H9 (cell line): Measurements from ENCODE around the gene TRAK1. TPM values are rescaled to one million over a fixed set of nuclear protein-coding genes. Genes with fewer than 3 reads are reported as not detected.

Experiments used
- DNase-seq: peaks from one replicate; pipeline ENCODE4 v3.0.0-alpha.2; 2017
- H2AFZ ChIP-seq: one replicate; pipeline ENCODE4 v1.6.1; 2013; ENCODE audit warnings: mild to moderate bottlenecking, low read length, control low read depth, moderate library complexity
- H2AK5ac ChIP-seq: 2 replicates; pipeline ENCODE4 v1.6.1; 2013; ENCODE audit warnings: low read length, control low read depth, mixed read lengths; ENCODE audit not compliant: insufficient read length
- H2BK120ac ChIP-seq: one replicate; pipeline ENCODE4 v1.6.1; 2013; ENCODE audit warnings: low read depth, mild to moderate bottlenecking, low read length, control low read depth, inconsistent platforms; ENCODE audit not compliant: poor library complexity, severe bottlenecking
- H2BK12ac ChIP-seq: 2 replicates; pipeline ENCODE4 v1.6.1; 2013; ENCODE audit warnings: low read length, control low read depth, mixed read lengths, low read depth; ENCODE audit not compliant: insufficient read length
- H2BK15ac ChIP-seq: 2 replicates; pipeline ENCODE4 v1.6.1; 2013; ENCODE audit warnings: low read depth, low read length, control low read depth
- H2BK20ac ChIP-seq: one replicate; pipeline ENCODE4 v1.6.1; 2013; ENCODE audit warnings: low read depth, mild to moderate bottlenecking, low read length, control low read depth, inconsistent platforms; ENCODE audit not compliant: poor library complexity, severe bottlenecking
- H2BK5ac ChIP-seq: 2 replicates; pipeline ENCODE4 v1.6.1; 2013; ENCODE audit warnings: low read length, control low read depth, mixed read lengths; ENCODE audit not compliant: insufficient read length
- H3K14ac ChIP-seq: 2 replicates; pipeline ENCODE4 v1.6.1; 2013; ENCODE audit warnings: low read length, control low read depth; ENCODE audit not compliant: insufficient read depth
- H3K18ac ChIP-seq: 2 replicates; pipeline ENCODE4 v1.6.1; 2013; ENCODE audit warnings: low read depth, mild to moderate bottlenecking, mixed read lengths, low read length, control low read depth; ENCODE audit not compliant: insufficient read length
- H3K23ac ChIP-seq: 2 replicates; pipeline ENCODE4 v1.6.1; 2013; ENCODE audit warnings: low read length, control low read depth, mixed read lengths, low read depth; ENCODE audit not compliant: insufficient read length
- H3K23me2 ChIP-seq: 2 replicates; pipeline ENCODE4 v1.6.1; 2013; ENCODE audit warnings: low read depth, mild to moderate bottlenecking, mixed read lengths, low read length, control low read depth; ENCODE audit not compliant: insufficient read length, poor library complexity, severe bottlenecking
- H3K27ac ChIP-seq: 2 replicates; pipeline ENCODE4 v1.5.1; 2013; ENCODE audit warnings: low read length, control low read depth, mixed read lengths, low read depth; ENCODE audit not compliant: insufficient read length
- H3K27me3 ChIP-seq: 2 replicates; pipeline ENCODE4 v1.6.1; 2013; ENCODE audit warnings: low read length, control low read depth, inconsistent platforms; ENCODE audit not compliant: insufficient read depth
- H3K4ac ChIP-seq: 2 replicates; pipeline ENCODE4 v1.6.1; 2013; ENCODE audit warnings: low read depth, mild to moderate bottlenecking, control low read depth, inconsistent platforms, low read length, moderate library complexity
- H3K4me1 ChIP-seq: 2 replicates; pipeline ENCODE4 v1.6.1; 2013; ENCODE audit warnings: low read length, control low read depth, inconsistent platforms; ENCODE audit not compliant: insufficient read depth
- H3K4me2 ChIP-seq: 2 replicates; pipeline ENCODE4 v1.6.1; 2013; ENCODE audit warnings: low read length, control low read depth, mixed read lengths; ENCODE audit not compliant: insufficient read length, insufficient read depth
- H3K56ac ChIP-seq: 2 replicates; pipeline ENCODE4 v1.6.1; 2013; ENCODE audit warnings: low read depth, mild to moderate bottlenecking, mixed read lengths, low read length, control low read depth; ENCODE audit not compliant: insufficient read length
- H3K79me1 ChIP-seq: 2 replicates; pipeline ENCODE4 v1.6.1; 2013; ENCODE audit warnings: low read depth, mild to moderate bottlenecking, moderate library complexity, low read length, control low read depth, inconsistent platforms; ENCODE audit not compliant: insufficient read depth, poor library complexity, severe bottlenecking
- H3K79me2 ChIP-seq: 2 replicates; pipeline ENCODE4 v1.6.1; 2013; ENCODE audit warnings: low read length, control low read depth, inconsistent platforms; ENCODE audit not compliant: insufficient read depth
- H3K9ac ChIP-seq: 2 replicates; pipeline ENCODE4 v1.6.1; 2013; ENCODE audit warnings: low read length, control low read depth, mixed read lengths; ENCODE audit not compliant: insufficient read length; ENCODE audit errors: extremely low read depth
- H3K9me3 ChIP-seq: one replicate; pipeline ENCODE4 v1.6.1; 2013; ENCODE audit warnings: low read depth, low read length, inconsistent platforms; ENCODE audit not compliant: control insufficient read depth
- H3T11ph ChIP-seq: one replicate; pipeline ENCODE4 v1.6.1; 2013; ENCODE audit warnings: mild to moderate bottlenecking, low read length, control low read depth, inconsistent platforms
- H4K20me1 ChIP-seq: one replicate; pipeline ENCODE4 v1.6.1; 2013; ENCODE audit not compliant: control insufficient read depth, insufficient read length, insufficient read depth
- H4K5ac ChIP-seq: 2 replicates; pipeline ENCODE4 v1.6.1; 2013; ENCODE audit warnings: low read depth, mild to moderate bottlenecking, mixed read lengths, low read length, control low read depth; ENCODE audit not compliant: insufficient read length
- H4K8ac ChIP-seq: replicated peaks from 2 replicates; pipeline ENCODE4 v1.6.1; 2013; ENCODE audit warnings: low read length, control low read depth, mixed read lengths, low read depth; ENCODE audit not compliant: insufficient read length
- H4K91ac ChIP-seq: 2 replicates; pipeline ENCODE4 v1.6.1; 2013; ENCODE audit warnings: low read depth, mild to moderate bottlenecking, moderate library complexity, mixed read lengths, low read length, control low read depth; ENCODE audit not compliant: insufficient read length
- H3K27ac Mint-ChIP-seq, 3 experiments: 2 replicates in 2 of 3; 3 replicates in 1 of 3; pipeline ENCODE4 v1.8.0; 2020 to 2021; ENCODE audit warnings: mixed read lengths in 3 of 3, mild to moderate bottlenecking in 1 of 3, moderate library complexity in 1 of 3
- H3K27me3 Mint-ChIP-seq: 2 replicates; pipeline ENCODE4 v1.8.0; 2021; ENCODE audit warnings: low read depth, mild to moderate bottlenecking, moderate library complexity, mixed read lengths
- H3K36me3 Mint-ChIP-seq, 3 experiments: 2 replicates in 2 of 3; 3 replicates in 1 of 3; pipeline ENCODE4 v1.8.0; 2020 to 2021; ENCODE audit warnings: low read depth in 3 of 3, mixed read lengths in 3 of 3; ENCODE audit not compliant: insufficient read depth in 1 of 3
- H3K4me1 Mint-ChIP-seq, 2 experiments: 2 replicates each; pipeline ENCODE4 v1.8.0; 2020; ENCODE audit warnings: mixed read lengths in 2 of 2
- H3K4me3 Mint-ChIP-seq, 2 experiments: 2 replicates in 1 of 2; 3 replicates in 1 of 2; pipeline ENCODE4 v1.8.0; 2020 to 2021; ENCODE audit warnings: mild to moderate bottlenecking in 2 of 2, mixed read lengths in 2 of 2, moderate library complexity in 1 of 2
- H3K9me3 Mint-ChIP-seq, 2 experiments: 2 replicates in 1 of 2; 3 replicates in 1 of 2; pipeline ENCODE4 v1.8.0; 2020; ENCODE audit warnings: mild to moderate bottlenecking in 2 of 2, mixed read lengths in 2 of 2, moderate library complexity in 1 of 2
- CTCF ChIP-seq: fragments of 200-600 bp; sonication (generic); conservative IDR thresholded peaks from 3 replicates; pipeline ENCODE4 v1.8.0; 2021; ENCODE audit warnings: antibody characterized with exemption, mild to moderate bottlenecking
- WGBS: extraction: QIAGEN DNeasy Blood & Tissue Kit; methylation state at CpG from one replicate; pipeline ENCODE4 v1.1.7; 2013; ENCODE audit warnings: missing lambda C conversion rate, low lambda C conversion rate, mixed read lengths; ENCODE audit not compliant: insufficient read length; ENCODE audit errors: extremely low coverage; 5-methylcytosine and 5-hydroxymethylcytosine counted together
- total RNA-seq: library from RNA; stranded (reverse); gene quantifications from 2 replicates; pipeline ENCODE4 v1.2.1, GENCODE V29; 2021

The TRAK1 gene
- total RNA-seq, 1 experiment from 2014 or later: 34.2 TPM

GRCh38 chr3:42161050-42161935 is 70.1 kb downstream of the TRAK1 start:
- Mint-ChIP-seq H3K36me3 (peaks cover 0 to 2% (median 0%) of the 10 kb centered on the region in 3 experiments; a peak in 1 of 7 replicates), H3K4me3 (peak overlapping the region; percentile 21; a peak in 2 of 5 replicates), H3K27me3 (no peaks in the 10 kb centered on the region), H3K27ac (peak overlapping the region in 2 of 3 experiments; percentile 23 to 93; a peak in 2 of 7 replicates), H3K4me1 (peaks cover 28 to 45% of the 10 kb centered on the region in 2 experiments), H3K9me3 (no peaks in the 10 kb centered on the region)
- no CpG with 5 or more reads among the region's 6 CpGs for WGBS
- 0 out of 2 replicates have a peak, but pooled peaks cover 4% of the 10 kb centered on the region for H3K4me1 ChIP-seq
- H3K18ac ChIP-seq: no peak overlapping the region
- H2AFZ ChIP-seq: no peak overlapping the region
- H3K9me3 ChIP-seq: no peaks in the 10 kb centered on the region
- no peak overlapping the region for H4K91ac ChIP-seq
- no peak overlapping the region for H3T11ph ChIP-seq
- H3K27me3 ChIP-seq: no peaks in the 10 kb centered on the region
- H3K14ac ChIP-seq: no peak overlapping the region
- no peak overlapping the region for H3K56ac ChIP-seq
- no peak overlapping the region for H4K8ac ChIP-seq
- no peak overlapping the region for H2BK20ac ChIP-seq
- H3K23me2 ChIP-seq: peaks cover 10% of the 10 kb centered on the region
- no peak for TF ChIP-seq CTCF
- H3K79me2 ChIP-seq: no peaks in the 10 kb centered on the region; the same call in 1 of the 2 replicates
- DNase-seq: no peak
- H2BK5ac ChIP-seq: no peak overlapping the region
- no peak overlapping the region for H4K5ac ChIP-seq
- no peak overlapping the region for H2BK15ac ChIP-seq
- H2AK5ac ChIP-seq: no peak overlapping the region
- peaks cover 3% of the 10 kb centered on the region for H3K79me1 ChIP-seq
- H2BK120ac ChIP-seq: no peak overlapping the region
- no peak overlapping the region for H2BK12ac ChIP-seq
- H4K20me1 ChIP-seq: no peaks in the 10 kb centered on the region
- H3K4me2 ChIP-seq: peak overlapping the region; percentile 93
- no peak overlapping the region for H3K9ac ChIP-seq
- no peak overlapping the region for H3K4ac ChIP-seq
- no peak overlapping the region for H3K23ac ChIP-seq
- no peak overlapping the region for H3K27ac ChIP-seq
